ENCODE data around the gene CMIP. TPM values are rescaled to one million over a fixed set of nuclear protein-coding genes. Genes with fewer than 3 reads are reported as not detected.
"Not testable (repeated sequence)": the region's sequence is repeated elsewhere in the genome, so short reads cannot be mapped to it uniquely, and the experiment has no call there.

CMIP gene
- total RNA-seq, 1 donor from 2014 or later: 72.7 TPM

DNA sequence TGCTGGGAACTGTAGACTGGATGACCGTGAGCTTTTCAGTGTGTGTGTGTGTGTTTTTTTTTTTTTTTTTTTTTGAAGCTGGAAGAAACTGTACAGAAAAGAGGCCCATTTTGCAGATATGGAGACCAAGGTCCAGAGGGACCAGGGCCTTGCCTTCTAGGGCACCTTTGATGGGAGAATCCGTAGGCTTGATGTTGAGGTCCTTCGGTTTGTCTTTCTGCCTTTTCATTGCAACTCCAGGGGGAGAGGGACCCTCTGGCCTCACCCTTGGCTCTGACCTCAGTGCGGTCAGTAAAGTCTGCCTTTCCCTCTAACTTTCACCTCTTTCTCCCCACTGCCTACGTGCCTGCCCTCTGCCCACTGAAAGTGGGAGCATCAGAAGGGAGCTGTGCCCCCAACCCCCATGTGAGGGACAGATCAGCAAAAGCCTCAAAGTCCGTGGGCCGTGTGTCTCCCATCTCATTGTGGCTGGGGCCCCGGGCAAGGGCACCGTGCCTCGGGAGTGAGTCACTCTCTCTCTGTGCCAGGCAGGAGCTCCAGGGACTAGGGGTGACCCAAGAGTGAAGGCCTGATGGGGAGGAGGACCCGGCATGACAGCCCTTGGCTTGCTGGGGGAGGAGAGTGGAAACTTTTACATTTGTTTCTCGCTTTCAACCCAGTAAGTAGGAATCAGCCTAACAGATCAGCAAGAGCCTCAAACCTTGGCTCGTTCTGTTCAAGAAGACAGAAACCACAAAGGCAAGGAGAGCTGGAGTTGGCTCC is 123.6 kb downstream of the CMIP start:
- ATAC-seq (no peak), DNase-seq (ENCODE audit: low spot score) (no peak)
- intact Hi-C loops (cut with DNase I): no loop called here

DNA sequence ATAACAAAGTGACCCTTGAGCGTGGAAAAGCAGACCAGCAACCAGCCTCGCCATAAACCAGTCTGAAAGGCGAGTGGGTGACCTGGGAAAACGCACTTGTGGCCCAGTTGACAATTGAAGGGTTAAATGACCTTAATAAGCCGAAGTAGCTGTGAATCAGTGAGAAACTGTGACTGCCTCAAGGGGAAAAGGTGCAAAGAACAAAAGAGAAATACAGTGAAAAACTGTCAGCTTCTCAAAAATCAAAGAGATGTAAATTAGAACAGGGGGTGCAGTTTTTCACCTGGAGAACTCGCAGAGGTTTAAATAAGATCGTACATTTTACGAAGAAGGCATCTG is 124.1 kb downstream of the CMIP start:
- ATAC-seq (no peak), DNase-seq (ENCODE audit: low spot score) (no peak)
- intact Hi-C loops (cut with DNase I): no loop called here

DNA sequence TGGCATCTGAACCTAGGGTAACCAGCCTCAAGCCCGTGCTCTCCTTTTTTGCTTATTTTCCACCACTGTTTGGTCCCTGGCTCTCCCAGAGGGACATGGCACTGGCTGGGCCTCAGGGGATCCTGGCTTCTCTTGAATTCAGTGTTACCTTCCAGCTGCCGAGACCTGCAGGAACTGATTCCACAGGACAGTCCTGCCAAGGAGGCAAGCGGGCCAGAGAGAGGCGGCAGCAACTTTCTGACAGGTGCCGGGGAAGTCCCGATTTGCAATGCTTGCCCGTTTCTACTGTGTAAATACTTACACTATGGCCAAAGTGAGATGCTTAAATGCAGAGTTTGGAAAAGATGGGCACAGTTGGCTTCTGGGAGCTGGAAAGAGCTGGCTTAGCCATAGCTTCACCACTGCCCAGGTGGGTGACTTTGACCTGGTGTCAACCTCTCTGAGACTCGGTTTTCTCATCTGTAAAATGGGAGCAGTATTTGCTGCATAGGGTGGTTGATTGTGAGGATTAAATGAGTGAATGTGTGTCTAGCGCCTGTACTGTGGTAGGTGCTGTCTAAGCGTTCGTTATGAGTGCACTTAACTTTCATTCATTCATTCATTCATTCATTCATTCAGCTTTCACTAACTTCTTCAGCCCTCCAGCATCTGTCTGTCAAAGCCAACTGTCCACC is 124.9 kb downstream of the CMIP start:
- intact Hi-C loops (cut with DNase I): no loop called here
- no peak for DNase-seq (ENCODE audit: low spot score)
- ATAC-seq: no peak

DNA sequence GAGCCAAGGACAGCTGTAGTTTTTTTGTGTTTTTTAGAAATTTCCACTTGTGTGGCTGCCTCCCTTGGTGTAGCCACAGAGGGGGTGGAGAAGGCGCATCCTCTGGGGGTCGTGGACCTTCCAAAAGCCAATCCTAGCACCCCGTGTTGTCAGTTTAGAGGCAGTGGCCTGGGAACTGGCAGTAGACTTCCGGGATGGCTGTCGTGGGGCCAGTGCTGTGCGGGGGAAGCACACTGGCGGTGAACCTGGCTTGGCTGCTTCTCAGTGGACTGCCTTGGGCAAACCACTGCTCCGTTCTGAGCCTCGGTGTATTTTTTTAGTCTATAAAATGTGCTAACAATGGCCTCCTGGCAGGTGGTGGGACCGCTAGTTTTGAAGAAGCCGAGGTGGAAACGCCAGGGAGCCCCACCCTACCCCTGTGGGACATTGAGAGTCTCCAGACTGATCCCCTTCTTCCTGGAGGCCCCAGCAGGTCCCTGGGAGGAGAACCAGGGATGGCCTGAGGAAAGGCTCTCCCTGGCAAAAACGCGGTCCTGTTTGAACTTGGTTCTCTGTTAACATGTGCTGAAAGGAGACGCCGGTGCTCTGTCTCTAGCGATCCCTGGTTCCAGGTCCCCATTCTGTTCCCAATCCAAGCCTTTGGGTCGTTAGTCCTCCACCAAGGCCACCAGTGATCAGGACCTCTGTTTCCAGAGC is 125.7 kb downstream of the CMIP start:
- intact Hi-C loops (cut with DNase I): no loop called here
- ATAC-seq: no peak

DNA sequence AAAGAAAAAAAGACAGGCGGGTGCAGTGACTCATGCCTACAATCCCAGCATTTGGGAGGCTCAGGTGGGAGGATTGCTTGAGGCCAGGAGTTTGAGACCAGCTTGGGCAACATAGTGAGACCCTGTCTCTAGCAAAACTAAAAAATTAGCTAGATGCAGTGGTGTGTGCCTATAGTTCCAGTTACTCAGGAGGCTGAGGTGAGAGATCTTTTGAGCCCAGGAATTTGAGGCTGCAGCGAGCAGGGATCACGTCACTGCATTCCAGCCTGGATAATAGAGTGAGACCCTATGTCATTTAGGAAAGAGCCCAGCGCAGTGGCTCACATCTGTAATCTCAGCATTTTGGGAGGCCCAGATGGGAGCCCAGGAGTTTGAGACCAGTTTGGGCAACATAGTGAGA is 126.6 kb downstream of the CMIP start:
- intact Hi-C loops (cut with DNase I): no loop called here
- ATAC-seq (no peak), DNase-seq (ENCODE audit: low spot score) (no peak)

More for the DNA sequence above, 125.7 kb downstream of the CMIP start:
- no peak for DNase-seq (ENCODE audit: low spot score)

DNA sequence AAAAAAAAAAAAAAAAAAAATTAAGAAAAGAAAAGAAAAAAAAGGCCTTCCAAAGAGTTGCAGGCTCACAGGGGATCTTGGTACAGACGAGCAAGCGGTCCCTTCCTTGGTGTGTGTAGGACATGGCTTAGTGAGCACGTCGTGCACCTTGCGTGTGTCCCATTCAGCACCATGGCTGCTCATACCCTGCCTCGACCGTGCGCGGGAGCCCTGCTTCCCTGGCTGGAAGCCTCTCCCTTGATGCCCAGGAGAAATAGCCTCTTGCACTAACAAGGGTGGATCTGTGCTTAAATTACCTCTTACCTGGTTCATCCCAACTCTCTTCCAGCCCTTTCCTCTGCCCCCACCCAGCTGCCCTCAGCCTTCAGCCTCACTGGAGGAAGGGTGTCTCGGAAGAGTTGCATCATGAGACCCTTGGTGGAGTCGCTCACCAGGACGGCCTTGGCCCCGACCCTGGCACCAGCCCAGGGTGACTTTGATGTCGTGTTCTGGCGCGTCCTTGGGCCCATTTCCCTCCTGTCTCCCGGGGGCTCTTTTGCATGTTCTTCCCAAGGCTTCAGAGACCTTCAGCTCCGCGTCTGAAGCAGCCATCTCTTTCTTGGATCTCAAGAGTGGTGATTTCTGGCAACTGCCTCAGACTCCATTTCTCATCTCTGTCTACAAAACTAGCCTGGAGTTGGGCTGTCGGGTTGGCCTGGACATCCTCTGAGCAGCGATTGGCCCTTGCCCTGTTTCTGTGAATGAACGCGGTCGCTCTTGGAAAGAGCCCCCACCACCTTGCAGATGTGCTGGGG is 127.2 kb downstream of the CMIP start:
- ATAC-seq: no peak
- intact Hi-C loops (cut with DNase I): no loop called here
- DNase-seq (ENCODE audit: low spot score): no peak

DNA sequence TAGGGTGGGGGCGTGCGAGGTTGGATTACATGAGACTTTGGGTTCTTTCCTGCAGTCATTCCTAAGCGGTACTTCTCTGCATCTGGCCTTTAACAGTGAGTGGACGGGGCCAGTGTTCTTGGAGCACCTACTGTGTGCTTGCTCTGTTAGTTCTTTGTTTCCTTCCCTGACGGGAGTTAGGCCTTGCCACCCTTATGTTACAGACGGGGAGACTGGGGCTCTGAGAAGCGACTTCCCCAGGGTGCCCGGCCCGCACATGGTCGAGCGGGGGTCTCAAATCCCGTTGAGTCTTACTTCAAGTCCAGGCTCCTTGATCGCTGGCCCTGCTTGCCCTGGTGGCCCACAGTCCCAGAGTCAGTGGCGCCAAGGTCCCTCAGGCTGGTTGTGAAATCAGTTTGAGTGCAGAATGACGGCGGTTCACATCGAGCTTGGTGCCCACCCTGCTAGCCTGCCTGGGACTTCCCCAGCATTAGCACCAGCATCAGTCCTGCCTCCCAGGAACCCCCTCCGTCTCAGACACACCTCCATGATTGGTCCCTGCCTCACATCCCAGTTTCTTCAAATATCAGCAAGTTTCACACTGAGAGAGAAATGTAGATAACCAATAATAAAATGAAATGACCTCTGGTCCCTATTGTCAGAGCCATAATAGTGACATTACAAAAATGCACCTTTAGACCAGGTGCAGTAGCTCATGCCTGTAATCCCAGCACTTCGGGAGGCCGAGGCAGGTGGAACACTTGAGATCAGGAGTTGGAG is 128.0 kb downstream of the CMIP start:
- intact Hi-C loops (cut with DNase I): no loop called here
- ATAC-seq (no peak), DNase-seq (ENCODE audit: low spot score) (no peak)

DNA sequence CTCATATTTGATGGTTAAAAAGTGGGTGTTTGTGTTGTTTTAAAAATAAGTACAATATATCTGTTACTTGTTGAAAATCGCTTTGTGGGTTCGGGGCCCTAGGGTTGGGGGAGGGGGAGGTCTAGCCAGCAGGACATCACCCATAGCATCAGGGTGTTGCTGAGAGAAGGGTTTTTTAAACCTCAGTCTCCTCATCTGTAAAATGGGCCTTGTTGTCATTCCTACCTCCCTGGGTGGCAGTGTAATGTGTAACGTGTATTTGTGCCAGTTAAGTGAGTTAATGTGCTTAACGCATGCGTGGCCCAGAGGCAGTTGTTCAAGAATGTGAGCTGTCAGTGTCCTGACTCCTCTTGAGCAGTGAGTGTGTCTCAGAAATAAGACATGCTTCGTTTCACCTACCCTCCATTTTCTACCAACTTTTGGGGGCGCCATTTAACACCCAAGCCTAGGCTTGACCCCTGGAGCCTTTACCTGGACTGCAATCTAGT is 129.0 kb downstream of the CMIP start:
- DNase-seq (ENCODE audit: low spot score) (no peak), ATAC-seq (no peak)
- intact Hi-C loops (cut with DNase I): no loop called here

DNA sequence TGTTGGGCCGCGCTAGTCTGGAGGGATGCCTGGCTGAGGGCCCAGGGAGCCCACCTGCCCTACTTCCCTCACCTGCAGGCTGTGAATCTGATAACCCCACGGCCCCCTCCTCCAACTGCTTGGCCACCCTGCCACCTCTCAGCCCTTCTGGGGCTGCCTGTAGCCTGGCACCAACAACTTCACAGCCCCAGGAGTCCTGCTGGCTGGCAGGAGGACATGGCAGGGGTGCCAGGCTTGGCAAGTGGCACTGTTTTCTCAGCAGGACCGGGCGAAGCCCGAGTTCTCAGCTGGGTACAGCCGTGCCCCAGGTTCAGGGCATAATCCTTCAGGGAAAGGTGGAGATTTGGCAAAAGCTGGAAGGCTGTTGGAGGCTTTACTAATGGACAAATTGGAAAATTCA is 129.6 kb downstream of the CMIP start:
- DNase-seq (ENCODE audit: low spot score) (no peak), ATAC-seq (no peak)
- intact Hi-C loops (cut with DNase I): no loop called here

DNA sequence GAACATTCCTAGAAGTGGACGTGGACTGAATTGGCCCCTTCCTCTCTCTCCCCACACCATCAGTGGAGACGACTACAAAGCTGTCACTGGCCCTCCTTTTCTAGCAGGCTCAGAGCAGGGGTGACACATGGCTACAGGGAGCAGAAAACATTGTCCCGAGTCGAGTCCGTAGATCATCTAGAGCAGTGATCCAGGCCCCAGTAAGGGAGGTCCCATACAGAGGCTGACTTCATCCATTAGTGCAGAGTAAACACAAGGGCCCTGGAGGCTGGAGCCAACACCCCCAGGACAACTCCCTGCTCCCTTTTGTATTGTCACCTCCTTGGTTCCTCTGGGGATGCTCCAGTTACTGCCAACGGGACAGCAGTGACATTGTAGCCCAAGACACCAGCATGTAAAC is 130.7 kb downstream of the CMIP start:
- intact Hi-C loops (cut with DNase I): no loop called here
- no peak for ATAC-seq
- DNase-seq (ENCODE audit: low spot score): no peak

DNA sequence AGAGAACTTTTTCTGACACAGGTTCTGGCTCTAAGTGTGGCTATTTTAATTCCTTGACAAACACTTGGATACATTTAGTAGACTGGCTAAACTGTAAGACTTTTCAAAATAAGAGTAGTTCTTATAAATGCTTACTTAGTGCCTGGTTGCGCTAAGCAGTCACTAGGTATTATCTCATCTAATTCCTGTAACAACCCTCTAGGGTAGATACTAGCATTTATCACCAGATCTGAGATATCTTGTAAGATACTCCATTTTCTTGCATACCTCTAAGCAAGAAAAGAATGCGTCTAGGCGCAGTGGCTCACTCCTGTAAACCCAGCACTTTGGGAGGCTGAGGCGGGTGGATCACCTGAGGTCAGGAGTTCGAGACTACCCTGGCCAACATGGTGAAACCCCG is 131.2 kb downstream of the CMIP start:
- no peak for DNase-seq (ENCODE audit: low spot score)
- intact Hi-C loops (cut with DNase I): no loop called here
- no peak for ATAC-seq

DNA sequence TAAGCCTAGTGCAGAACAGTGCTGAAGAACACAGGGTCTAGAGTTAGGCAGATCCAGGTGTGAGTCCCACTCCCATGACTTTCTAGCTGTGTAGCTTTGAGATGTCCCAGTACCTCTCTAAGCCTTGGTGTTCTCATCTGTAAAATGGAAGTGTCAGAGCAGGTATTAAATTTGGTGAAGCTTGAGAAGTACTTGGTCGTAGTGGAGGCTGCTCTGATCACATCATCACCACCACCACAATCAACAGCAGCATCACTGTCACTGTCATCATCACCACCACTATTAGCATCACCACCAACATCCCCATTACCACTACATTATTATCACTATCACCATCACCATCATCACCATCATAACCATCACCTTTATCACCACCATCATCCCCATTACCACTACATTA is 132.1 kb downstream of the CMIP start:
- no peak for ATAC-seq
- no peak for DNase-seq (ENCODE audit: low spot score)
- intact Hi-C loops (cut with DNase I): no loop called here

DNA sequence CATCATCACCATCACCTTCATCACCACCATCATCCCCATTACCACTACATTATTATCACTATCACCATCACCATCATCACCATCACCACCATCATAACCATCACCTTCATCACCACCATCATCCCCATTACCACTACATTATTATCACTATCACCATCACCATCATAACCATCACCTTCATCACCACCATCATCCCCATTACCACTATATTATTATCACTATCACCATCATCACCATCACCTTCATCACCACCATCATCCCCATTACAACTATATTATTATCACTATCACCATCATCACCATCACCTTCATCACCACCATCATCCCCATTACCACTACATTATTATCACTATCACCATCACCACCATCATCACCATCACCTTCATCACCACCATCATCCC is 132.7 kb downstream of the CMIP start:
- DNase-seq (ENCODE audit: low spot score); ATAC-seq; intact Hi-C loops (cut with DNase I): not testable (repeated sequence)

DNA sequence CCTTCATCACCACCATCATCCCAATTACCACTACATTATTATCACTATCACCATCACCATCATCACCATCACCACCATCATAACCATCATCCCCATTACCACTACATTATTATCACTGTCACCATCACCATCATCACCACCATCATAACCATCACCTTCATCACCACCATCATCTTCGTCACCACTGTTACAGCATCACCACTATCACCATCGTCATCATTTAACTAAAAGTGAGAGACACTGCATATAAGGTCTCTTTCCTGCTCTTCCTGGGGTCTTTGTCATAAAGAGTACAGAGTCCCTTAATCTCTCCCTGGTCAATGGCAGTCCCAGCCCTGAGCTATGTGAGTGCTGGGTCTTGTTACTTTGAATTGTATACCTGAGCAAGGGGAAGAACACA is 133.5 kb downstream of the CMIP start:
- ATAC-seq (no peak), DNase-seq (ENCODE audit: low spot score) (no peak)
- intact Hi-C loops (cut with DNase I): no loop called here

DNA sequence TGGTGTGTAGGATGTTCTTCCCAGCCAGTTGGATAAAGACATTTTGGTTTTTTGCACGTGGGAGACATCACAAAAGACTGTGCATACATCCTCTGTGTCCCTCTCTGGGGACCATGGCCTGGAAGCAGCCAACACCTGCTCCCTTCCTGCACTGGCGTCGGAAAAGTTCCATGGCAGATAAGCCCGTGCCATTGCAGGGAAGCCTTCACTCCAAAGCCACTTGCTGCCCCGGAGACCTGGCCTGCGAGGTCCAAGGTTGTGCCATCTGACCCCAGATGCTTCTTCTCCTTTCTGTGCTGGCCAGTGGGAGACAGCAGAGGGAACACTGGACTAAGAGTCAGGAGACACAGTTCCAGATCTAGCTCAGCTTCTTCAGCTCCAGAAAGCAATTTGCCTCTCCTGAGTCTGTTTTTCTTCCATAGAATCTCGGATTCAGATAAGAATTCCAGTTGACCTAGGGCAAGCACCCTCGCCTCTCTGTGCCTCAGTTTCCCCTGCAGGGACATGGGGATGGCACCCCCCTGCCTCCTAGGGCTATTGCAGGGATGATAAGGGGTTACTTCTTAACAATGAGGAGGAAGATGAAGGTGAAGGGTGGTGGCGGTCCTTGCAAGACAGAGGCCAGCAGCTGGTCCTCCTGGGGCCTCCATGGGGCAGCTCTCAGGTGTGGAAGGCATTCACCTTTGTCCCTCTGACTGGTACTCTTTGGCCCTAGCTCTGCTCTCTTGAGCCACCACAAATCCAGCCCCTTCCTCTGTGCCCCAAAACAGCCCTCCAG is 134.2 kb downstream of the CMIP start:
- DNase-seq (ENCODE audit: low spot score) (no peak), ATAC-seq (no peak)
- intact Hi-C loops (cut with DNase I): no loop called here

DNA sequence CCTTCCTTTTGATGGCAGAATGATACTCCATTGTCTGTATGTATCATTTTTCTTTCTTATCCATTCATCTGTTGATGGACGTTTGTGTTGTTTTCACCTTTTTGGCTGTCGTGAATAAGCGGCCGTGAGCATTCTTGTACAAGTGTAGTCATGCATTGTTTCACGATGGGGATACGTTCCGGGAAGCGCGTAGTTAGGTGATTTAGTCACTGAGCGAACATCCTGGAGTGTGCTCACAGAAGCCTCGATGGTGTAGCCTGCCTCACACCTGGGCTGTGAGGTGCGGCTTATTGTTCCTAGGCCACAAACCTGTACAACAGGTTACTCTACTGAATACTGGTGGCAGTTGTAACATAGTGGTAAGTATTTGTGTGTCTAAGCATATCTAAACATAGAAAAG is 136.5 kb downstream of the CMIP start:
- DNase-seq (ENCODE audit: low spot score) (no peak), ATAC-seq (no peak)
- intact Hi-C loops (cut with DNase I): no loop called here

DNA sequence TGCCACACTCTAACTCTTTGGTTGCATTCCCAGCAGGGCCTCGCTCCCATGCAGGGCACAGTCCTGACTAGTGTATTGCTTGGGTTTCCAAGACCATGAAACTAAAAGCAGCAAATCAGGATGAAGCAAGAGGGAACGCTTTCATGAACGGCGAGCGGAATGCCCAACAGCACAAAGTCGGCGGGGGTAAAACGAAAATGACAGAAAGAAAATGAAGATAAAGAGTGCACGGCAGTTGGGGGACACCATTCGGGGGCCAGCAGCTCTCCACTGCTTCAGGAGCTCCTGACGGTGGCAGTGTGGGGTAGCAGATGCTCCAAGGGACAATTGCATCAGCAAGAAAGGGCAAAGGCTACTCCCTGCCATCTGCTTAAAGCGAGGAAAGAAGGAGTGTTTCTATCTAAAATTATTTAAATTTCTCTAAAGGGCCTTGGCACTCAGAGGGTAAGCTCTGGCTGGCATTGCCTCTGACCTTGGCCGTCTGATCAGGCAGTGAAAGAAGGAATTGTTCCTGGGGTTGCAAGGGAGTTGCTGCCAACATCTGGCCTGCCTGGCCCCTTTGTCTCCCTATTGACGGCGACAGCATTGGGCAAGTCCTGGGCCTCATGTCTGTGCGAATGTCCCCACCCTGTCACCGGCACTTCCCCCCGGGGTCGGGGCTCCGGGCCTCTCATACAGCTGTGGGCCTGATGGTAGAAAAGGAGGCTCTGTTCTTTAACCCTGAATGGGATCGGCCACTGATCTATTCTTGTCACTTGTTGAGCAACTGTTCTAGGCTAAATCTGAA is 138.2 kb downstream of the CMIP start:
- no peak for DNase-seq (ENCODE audit: low spot score)
- intact Hi-C loops (cut with DNase I): no loop called here
- ATAC-seq: peak; percentile 80
